Prostate gland (tissue), 2 donors: Measurements from ENCODE around the gene METTL9. TPM values are rescaled to one million over a fixed set of nuclear protein-coding genes. Genes with fewer than 3 reads are reported as not detected.

Experiments
- DNase-seq: peaks from one replicate; pipeline ENCODE4 v3.0.0-alpha.2; 2019; ENCODE audit warnings: low spot score
- H3K27ac ChIP-seq, 2 donors: fragments of 200-600 bp; sonication (generic); 2 replicates each; pipeline ENCODE4 v1.5.1; 2017 to 2019
- H3K27me3 ChIP-seq: fragments of 200-600 bp; sonication (generic); replicated peaks from 2 replicates; pipeline ENCODE4 v1.5.1; 2019; ENCODE audit not compliant: insufficient read depth
- H3K36me3 ChIP-seq, 2 donors: fragments of 200-600 bp; sonication (generic); 1 replicate in 1 of 2; 2 replicates in 1 of 2; pipeline versions ENCODE4 v1.5.1 to v1.8.1; 2017 to 2019
- H3K4me1 ChIP-seq: fragments of 200-600 bp; sonication (generic); replicated peaks from 2 replicates; pipeline ENCODE4 v1.5.1; 2019
- H3K4me3 ChIP-seq, 2 donors: fragments of 200-600 bp; sonication (generic); 2 replicates each; pipeline ENCODE4 v1.5.1; 2017 to 2019
- H3K9me3 ChIP-seq: fragments of 200-600 bp; sonication (generic); 2 replicates; pipeline ENCODE4 v1.5.1; 2017
- POLR2A ChIP-seq: fragments of 450-650 bp; IDR thresholded peaks from one replicate; pipeline ENCODE4 v1.6.1; 2016; ENCODE audit warnings: antibody characterized with exemption, mild to moderate bottlenecking
- POLR2AphosphoS5 ChIP-seq: sonication (generic); formaldehyde crosslinking; IDR thresholded peaks from one replicate; pipeline ENCODE4 v1.6.1; 2017; ENCODE audit warnings: antibody characterized with exemption
- WGBS: methylation state at CpG from one replicate; pipeline ENCODE4 v1.1.5; 2018; 5-methylcytosine and 5-hydroxymethylcytosine counted together
- intact Hi-C: fragments of 100-400 bp; cut with DNase I; formaldehyde crosslinking; loops from one replicate; pipeline ENCODE4 v1.14.2; 2022
- total RNA-seq, 2 donors: library from RNA; depleted of rRNA; stranded (reverse); fragments of >200 nt; gene quantifications; one replicate each; pipeline ENCODE4 v1.1.0, GENCODE V29; 2016
- TF ChIP-seq, protein P1 (sequence below), 4 experiments: fragments of 200-600 bp in 2 of 4; fragments of 450-650 bp in 2 of 4; sonication (generic) in 2 of 4; IDR thresholded peaks; 1 replicate in 3 of 4; 2 replicates in 1 of 4; pipeline ENCODE4 v1.5.1; 2016 to 2019; ENCODE audit warnings: antibody characterized with exemption in 4 of 4, mild to moderate bottlenecking in 2 of 4, moderate library complexity in 2 of 4

The METTL9 gene
- total RNA-seq, 2 donors from 2014 or later, result 98.9 to 160 TPM

DNA sequence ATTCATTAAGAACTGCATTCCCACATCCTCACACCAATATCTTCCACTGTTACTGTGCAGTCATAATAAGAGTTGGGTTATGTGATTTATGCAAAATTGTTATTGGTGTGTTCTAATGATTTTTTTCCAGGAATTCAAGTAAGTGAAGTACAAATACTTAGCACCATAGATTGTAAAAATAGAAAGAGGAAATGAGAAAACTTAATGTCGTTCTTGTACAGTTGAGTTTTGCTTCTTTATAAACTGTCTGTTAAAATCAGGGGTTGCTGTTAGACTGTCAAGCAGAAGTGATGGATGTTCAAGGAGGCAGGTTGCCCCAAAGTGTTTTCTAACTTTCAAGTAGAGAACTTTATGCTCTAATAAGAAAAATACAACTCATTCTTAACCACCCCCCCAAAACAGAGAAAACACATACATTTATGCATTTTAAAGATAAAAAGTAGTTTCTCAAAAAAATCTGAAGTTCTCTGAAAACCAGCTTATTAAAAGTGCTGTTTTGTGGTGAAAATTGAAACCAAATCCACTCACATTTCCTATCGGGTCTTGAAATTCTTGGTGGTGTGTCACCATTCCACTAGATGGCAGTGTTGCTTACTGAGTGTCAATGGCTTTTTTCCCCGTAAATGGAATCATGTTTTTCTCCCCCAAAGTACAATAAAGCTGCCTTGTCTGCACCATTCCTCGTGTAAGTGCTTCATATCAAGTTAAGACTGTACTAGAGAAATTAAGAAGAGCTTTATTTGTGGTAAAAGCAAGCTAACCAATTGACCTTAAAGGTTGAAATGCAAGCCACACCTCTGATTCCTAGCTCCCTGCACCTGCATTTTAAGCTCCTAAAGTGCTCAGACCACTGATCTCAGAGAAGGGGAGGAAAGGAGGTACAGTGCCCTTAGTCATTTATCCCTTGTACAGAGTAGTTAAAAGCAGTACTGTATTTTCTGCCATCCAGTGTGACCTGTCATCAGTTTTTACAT lies 57.7 kb downstream of the METTL9 start:
- WGBS, result 9% methylated on average over 4 of the region's 4 CpGs
- H3K27me3 ChIP-seq, result no peaks in the 10 kb centered on the region
- no peaks in the 10 kb centered on the region for H3K36me3 ChIP-seq
- H3K4me1 ChIP-seq, result no peaks in the 10 kb centered on the region
- DNase-seq, result no peak
- no peak overlapping the region for H3K4me3 ChIP-seq
- intact Hi-C loops, result loop anchor here (5.0 kb wide), 1 partner anchor 50 kb away; no protein-coding TSS in a partner anchor
- H3K9me3 ChIP-seq, result no peaks in the 10 kb centered on the region
- TF ChIP-seq POLR2A, result no peak
- TF ChIP-seq, protein P1, sequence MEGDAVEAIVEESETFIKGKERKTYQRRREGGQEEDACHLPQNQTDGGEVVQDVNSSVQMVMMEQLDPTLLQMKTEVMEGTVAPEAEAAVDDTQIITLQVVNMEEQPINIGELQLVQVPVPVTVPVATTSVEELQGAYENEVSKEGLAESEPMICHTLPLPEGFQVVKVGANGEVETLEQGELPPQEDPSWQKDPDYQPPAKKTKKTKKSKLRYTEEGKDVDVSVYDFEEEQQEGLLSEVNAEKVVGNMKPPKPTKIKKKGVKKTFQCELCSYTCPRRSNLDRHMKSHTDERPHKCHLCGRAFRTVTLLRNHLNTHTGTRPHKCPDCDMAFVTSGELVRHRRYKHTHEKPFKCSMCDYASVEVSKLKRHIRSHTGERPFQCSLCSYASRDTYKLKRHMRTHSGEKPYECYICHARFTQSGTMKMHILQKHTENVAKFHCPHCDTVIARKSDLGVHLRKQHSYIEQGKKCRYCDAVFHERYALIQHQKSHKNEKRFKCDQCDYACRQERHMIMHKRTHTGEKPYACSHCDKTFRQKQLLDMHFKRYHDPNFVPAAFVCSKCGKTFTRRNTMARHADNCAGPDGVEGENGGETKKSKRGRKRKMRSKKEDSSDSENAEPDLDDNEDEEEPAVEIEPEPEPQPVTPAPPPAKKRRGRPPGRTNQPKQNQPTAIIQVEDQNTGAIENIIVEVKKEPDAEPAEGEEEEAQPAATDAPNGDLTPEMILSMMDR (IDR thresholded peaks at IDR 0.05), result peak; percentile 51 to 79 (median 67)
- TF ChIP-seq POLR2AphosphoS5, result no peak
- H3K27ac ChIP-seq, result no peak overlapping the region

DNA sequence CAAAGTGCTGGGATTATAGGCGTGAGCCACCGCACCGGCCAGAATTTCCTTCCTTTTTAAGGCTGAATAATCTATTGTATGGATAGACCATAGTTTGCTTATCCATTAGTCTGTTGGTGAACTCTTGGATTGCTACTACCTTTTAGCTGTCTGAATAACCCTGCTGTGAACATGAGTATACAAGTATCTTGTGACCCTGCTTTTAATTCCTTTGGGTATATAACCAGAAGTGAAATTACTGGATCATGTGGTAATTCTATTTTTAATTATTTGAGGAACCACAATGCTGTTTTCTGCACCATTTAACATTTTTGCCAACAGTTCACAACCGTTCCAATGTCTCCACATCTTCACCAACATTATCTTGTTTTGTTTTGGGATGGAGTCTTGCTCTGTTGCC lies 59.7 kb downstream of the METTL9 start:
- no peaks in the 10 kb centered on the region for H3K27me3 ChIP-seq
- no peaks in the 10 kb centered on the region for H3K9me3 ChIP-seq
- WGBS, result 86% methylated on average over 4 of the region's 4 CpGs
- DNase-seq, result no peak
- intact Hi-C loops, result loop anchor here (5.0 kb wide), 1 partner anchor 48 kb away; no protein-coding TSS in a partner anchor
- H3K4me1 ChIP-seq, result no peaks in the 10 kb centered on the region
- H3K4me3 ChIP-seq, result no peak overlapping the region
- H3K27ac ChIP-seq, result no peak overlapping the region
- no peak for TF ChIP-seq POLR2A
- no peak for TF ChIP-seq POLR2AphosphoS5
- TF ChIP-seq, protein P1 (IDR thresholded peaks at IDR 0.05), result no peak
- H3K36me3 ChIP-seq, result no peaks in the 10 kb centered on the region

DNA sequence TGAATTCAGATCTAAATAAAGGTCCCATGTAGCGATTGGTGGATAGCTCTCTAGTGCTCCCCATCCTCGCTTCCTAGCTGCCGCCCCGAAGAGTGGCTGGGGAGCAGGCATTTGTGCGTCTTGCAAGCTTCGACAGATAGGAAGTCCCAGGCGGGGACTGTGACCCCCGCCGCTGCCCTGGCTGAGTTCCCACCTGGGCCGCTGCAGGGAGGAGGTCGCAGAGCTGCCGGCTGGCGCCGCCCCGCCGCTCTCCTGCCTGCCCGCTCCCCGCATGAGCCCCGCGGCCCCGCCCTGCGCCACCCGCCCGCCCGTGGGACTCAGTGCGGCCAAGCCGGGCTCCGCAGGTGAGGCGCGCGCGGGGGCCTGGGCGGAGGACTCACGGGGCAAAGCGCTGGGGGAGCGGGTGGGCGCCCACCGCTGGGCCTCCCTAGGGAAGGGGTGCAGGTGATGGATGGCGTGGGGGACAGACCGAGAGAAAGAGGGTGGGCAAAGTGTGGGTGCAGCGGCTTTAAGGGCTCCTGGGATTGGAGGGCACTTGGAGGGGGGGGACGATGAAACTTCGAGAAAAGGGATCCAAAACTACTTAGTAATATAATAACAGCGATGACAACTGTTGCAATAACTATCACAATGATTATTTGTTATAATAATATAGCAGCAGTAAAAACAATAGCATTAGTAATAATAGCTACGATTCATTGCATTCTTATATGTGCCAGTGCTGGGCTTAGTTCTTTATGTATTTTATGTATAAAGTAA lies 64.7 kb downstream of the METTL9 start, which contains the start of gene OTOA:
OTOA (plus strand) TSS at position 80 of the 759 bp plus-strand sequence. CDS start 14,547 bp downstream, outside the sequence.
- 14% methylated on average over 26 of the region's 45 CpGs for WGBS
- no peak for DNase-seq
- H3K4me1 ChIP-seq, result no peaks in the 10 kb centered on the region
- H3K27me3 ChIP-seq, result no peaks in the 10 kb centered on the region
- H3K36me3 ChIP-seq, result no peaks in the 10 kb centered on the region
- TF ChIP-seq, protein P1 (IDR thresholded peaks at IDR 0.05), result no peak
- TF ChIP-seq POLR2AphosphoS5 (no peak), POLR2A (no peak)
- intact Hi-C loops, result no loop called here
- no peaks in the 10 kb centered on the region for H3K9me3 ChIP-seq
- H3K27ac ChIP-seq, result no peak within 1 kb of the TSS
- peak within 1 kb of the TSS; percentile 17 to 23 for H3K4me3 ChIP-seq

DNA sequence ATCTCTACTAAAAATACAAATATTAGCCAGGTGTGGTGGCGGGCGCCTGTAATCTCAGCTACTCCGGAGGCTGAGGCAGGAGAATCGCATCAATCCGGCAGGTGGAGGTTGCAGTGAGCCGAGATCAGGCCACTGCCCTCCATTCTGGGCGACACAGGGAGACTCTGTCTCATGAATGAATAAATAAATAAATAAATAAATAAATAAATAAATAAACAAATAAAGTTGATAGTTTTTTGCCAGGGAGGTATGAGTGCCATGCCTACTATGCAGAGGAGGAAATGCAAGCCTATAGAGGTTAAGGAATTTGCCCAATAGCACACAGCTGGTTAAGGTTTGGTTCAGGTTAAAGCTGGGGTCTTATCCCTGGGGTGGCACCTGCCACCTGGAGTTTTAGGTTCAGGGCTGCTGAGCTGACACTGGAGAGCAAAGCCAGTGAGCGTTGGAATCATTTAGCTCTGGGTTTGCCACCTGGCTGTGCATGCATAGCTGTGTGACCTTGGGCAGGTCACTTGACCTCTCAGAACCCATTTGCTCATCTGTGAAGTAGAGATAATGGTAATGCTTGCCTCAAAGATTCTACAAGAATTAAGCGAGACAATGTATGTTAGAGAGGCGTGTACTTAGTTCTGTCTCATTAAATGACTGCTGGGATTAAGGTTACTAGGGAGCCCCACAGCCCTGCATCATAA lies 65.6 kb downstream of the METTL9 start:
- TF ChIP-seq, protein P1 (IDR thresholded peaks at IDR 0.05), result no peak
- TF ChIP-seq POLR2AphosphoS5 (no peak), POLR2A (no peak)
- no peak overlapping the region for H3K4me3 ChIP-seq
- no peaks in the 10 kb centered on the region for H3K36me3 ChIP-seq
- no peak overlapping the region for H3K27ac ChIP-seq
- no peaks in the 10 kb centered on the region for H3K9me3 ChIP-seq
- DNase-seq, result no peak
- H3K4me1 ChIP-seq, result no peaks in the 10 kb centered on the region
- intact Hi-C loops, result no loop called here
- WGBS, result 95% methylated on average over 10 of the region's 10 CpGs
- H3K27me3 ChIP-seq, result no peaks in the 10 kb centered on the region
